Peyer's patch (tissue), 4 donors: ENCODE data around the gene AGFG1. TPM values are rescaled to one million over a fixed set of nuclear protein-coding genes. Genes with fewer than 3 reads are reported as not detected.

Experiments
- DNase-seq, 3 donors: peaks; one replicate each; pipeline ENCODE4 v3.0.0-alpha.2; 2017 to 2019
- H3K27ac ChIP-seq, 4 donors: fragments of 200-600 bp; sonication (generic); one replicate each; pipeline ENCODE4 v1.5.1; 2016 to 2019
- H3K27me3 ChIP-seq, 2 donors: fragments of 200-600 bp; sonication (generic); one replicate each; pipeline ENCODE4 v1.5.1; 2019
- H3K36me3 ChIP-seq, 3 donors: fragments of 200-600 bp; sonication (generic); one replicate each; pipeline ENCODE4 v1.5.1; 2016 to 2019
- H3K4me1 ChIP-seq, 4 donors: fragments of 200-600 bp; sonication (generic); one replicate each; pipeline ENCODE4 v1.5.1; 2016 to 2019
- H3K4me3 ChIP-seq, 4 donors: fragments of 200-600 bp; sonication (generic); 1 replicate in 3 of 4; 2 replicates in 1 of 4; pipeline ENCODE4 v1.5.1; 2016 to 2019; ENCODE audit warnings: mild to moderate bottlenecking in 1 of 4
- H3K9me3 ChIP-seq, 4 donors: fragments of 200-600 bp; sonication (generic); one replicate each; pipeline ENCODE4 v1.5.1; 2016 to 2019; ENCODE audit warnings: mild to moderate bottlenecking in 1 of 4
- POLR2A ChIP-seq, 2 donors: fragments of 450-650 bp; IDR thresholded peaks; one replicate each; pipeline ENCODE4 v1.5.1; 2017; ENCODE audit warnings: antibody characterized with exemption in 2 of 2, mild to moderate bottlenecking in 2 of 2, moderate library complexity in 2 of 2
- total RNA-seq, 4 donors: library from RNA; depleted of rRNA; stranded (reverse); fragments of >200 nt; gene quantifications; one replicate each; pipeline ENCODE4 v1.1.0, GENCODE V29; 2016
- TF ChIP-seq, protein P1 (sequence below), 6 experiments: fragments of 450-650 bp in 4 of 6; fragments of 200-600 bp in 2 of 6; sonication (generic) in 1 of 6; IDR thresholded peaks; one replicate each; pipeline ENCODE4 v1.5.1; 2017 to 2019; ENCODE audit warnings: antibody characterized with exemption in 6 of 6, mild to moderate bottlenecking in 3 of 6, moderate library complexity in 1 of 6

Gene AGFG1
- total RNA-seq, 4 donors from 2014 or later, result 24.8 to 68.1 (median 62.6) TPM

- no peaks in the 10 kb centered on the region for H3K4me1 ChIP-seq
- H3K36me3 ChIP-seq, result no peaks in the 10 kb centered on the region
- TF ChIP-seq POLR2A (IDR thresholded peaks at IDR 0.05), result no peak
- TF ChIP-seq, protein P1, sequence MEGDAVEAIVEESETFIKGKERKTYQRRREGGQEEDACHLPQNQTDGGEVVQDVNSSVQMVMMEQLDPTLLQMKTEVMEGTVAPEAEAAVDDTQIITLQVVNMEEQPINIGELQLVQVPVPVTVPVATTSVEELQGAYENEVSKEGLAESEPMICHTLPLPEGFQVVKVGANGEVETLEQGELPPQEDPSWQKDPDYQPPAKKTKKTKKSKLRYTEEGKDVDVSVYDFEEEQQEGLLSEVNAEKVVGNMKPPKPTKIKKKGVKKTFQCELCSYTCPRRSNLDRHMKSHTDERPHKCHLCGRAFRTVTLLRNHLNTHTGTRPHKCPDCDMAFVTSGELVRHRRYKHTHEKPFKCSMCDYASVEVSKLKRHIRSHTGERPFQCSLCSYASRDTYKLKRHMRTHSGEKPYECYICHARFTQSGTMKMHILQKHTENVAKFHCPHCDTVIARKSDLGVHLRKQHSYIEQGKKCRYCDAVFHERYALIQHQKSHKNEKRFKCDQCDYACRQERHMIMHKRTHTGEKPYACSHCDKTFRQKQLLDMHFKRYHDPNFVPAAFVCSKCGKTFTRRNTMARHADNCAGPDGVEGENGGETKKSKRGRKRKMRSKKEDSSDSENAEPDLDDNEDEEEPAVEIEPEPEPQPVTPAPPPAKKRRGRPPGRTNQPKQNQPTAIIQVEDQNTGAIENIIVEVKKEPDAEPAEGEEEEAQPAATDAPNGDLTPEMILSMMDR (IDR thresholded peaks at IDR 0.05), result no peak
- no peaks in the 10 kb centered on the region for H3K27me3 ChIP-seq
- no peaks in the 10 kb centered on the region for H3K9me3 ChIP-seq
- H3K27ac ChIP-seq, result no peak overlapping the region
- DNase-seq, result no peak
- no peak overlapping the region for H3K4me3 ChIP-seq
Observed at GRCh38 chr2:227602358-227602757, 130.4 kb downstream of the AGFG1 start.

DNA sequence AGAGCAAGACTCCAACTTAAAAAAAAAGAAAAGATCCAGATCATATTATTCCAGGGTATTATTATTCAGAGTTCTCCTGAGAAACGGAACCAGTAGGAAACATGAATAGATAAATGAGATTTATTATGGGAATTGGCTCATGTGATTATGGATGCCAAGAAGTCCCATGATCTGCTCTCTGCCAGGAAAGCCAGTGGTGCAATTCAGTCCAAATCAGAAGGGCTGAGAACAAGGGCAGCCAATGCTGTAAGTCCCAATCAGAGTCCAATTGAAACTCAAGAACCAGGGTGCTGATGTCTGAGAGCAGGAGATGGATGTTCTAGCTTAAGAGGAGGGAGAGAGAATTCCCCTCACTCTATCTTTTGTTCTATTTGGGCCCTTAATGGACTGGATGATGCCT lies 134.5 kb downstream of the AGFG1 start:
- Histone ChIP-seq H3K27me3 (no peaks in the 10 kb centered on the region), H3K4me3 (no peak overlapping the region), H3K9me3 (no peaks in the 10 kb centered on the region), H3K4me1 (no peaks in the 10 kb centered on the region), H3K36me3 (no peaks in the 10 kb centered on the region), H3K27ac (no peak overlapping the region)
- no peak for DNase-seq
- TF ChIP-seq, protein P1 (IDR thresholded peaks at IDR 0.05), result no peak
- no peak for TF ChIP-seq POLR2A (IDR thresholded peaks at IDR 0.05)

GRCh38 chr2:227607941-227608340 lies 136.0 kb downstream of the AGFG1 start:
- no peak for DNase-seq
- Histone ChIP-seq H3K4me3 (no peak overlapping the region), H3K9me3 (no peaks in the 10 kb centered on the region), H3K27ac (no peak overlapping the region), H3K36me3 (no peaks in the 10 kb centered on the region), H3K27me3 (no peaks in the 10 kb centered on the region), H3K4me1 (no peaks in the 10 kb centered on the region)
- TF ChIP-seq, protein P1 (IDR thresholded peaks at IDR 0.05), result no peak
- no peak for TF ChIP-seq POLR2A (IDR thresholded peaks at IDR 0.05)

DNA sequence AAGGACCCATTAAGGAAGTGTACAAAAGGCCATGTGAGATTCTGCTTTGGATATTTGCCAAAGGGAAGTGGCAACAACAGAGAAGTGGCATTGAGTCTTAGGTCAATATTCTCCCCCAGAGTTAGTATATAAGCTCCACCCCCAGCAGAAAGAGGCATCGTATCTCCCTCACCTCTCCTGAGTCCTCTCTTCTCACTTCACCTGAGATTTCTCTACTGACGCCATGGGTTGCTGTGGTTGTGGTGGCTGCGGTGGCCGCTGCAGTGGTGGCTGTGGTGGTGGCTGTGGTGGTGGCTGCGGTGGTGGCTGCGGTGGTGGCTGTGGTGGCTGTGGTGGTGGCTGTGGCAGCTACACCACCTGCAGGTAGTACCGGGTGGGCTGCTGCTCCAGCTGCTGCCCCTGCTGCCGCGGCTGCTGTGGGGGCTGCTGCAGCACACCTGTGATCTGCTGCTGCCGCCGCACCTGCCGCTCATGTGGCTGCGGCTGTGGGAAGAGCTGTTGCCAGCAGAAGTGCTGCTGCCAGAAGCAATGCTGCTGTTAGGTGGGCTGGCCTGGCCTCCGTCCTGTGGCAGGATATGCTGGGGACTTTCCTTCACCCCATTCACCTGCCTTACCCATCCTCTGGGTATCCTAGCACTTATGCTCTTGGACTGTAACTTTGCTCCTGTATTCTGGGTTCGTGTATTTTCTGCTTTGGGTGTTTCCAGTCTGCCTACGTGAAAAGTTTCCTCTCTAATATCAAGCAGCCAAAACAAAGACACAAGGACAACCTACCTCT lies 136.8 kb downstream of the AGFG1 start:
- no peak overlapping the region for H3K27ac ChIP-seq
- DNase-seq, result no peak
- no peak for TF ChIP-seq POLR2A (IDR thresholded peaks at IDR 0.05)
- TF ChIP-seq, protein P1 (IDR thresholded peaks at IDR 0.05), result no peak

DNA sequence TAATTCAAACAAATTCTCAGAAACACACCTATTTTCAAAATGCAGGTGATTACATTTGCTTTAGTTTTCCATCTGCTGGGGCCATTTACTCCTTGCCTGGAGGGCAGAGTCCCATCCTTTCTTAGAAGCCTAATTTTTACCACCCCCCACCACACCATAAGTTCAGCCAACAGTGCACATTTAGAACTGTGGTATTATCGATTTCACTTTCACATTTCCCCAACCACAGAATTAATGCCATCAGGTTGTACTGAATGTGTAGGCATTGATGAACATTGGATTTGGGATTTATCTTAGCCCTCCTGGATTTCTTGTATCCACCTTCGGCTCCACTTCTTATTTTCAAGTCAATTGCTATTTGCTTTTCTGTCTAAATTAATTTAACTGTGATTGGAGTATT lies 138.2 kb downstream of the AGFG1 start:
- H3K9me3 ChIP-seq, result no peaks in the 10 kb centered on the region
- H3K27ac ChIP-seq, result no peak overlapping the region
- no peak overlapping the region for H3K4me3 ChIP-seq
- TF ChIP-seq POLR2A (IDR thresholded peaks at IDR 0.05), result no peak
- TF ChIP-seq, protein P1 (IDR thresholded peaks at IDR 0.05), result no peak
- H3K27me3 ChIP-seq, result no peaks in the 10 kb centered on the region
- H3K36me3 ChIP-seq, result no peaks in the 10 kb centered on the region
- no peak for DNase-seq
- no peaks in the 10 kb centered on the region for H3K4me1 ChIP-seq

More for the DNA sequence above, 136.8 kb downstream of the AGFG1 start:
- Histone ChIP-seq H3K4me3 (no peak overlapping the region), H3K36me3 (no peaks in the 10 kb centered on the region), H3K9me3 (no peaks in the 10 kb centered on the region), H3K4me1 (no peaks in the 10 kb centered on the region), H3K27me3 (no peaks in the 10 kb centered on the region)

Other genes with a start within 250 kb of the AGFG1 start
- gene MFF, start 146.9 kb upstream of the AGFG1 start, total RNA-seq, result 100 to 1,000 TPM in 3 of 4 donors, 10 to 100 TPM in 1; 64.8 to 182 (median 109) TPM
- 100 to 1,000 TPM in 3 of 4 donors, 1 to 10 TPM in 1; 4.1 to 489 (median 221) TPM for gene TM4SF20, start 92.8 kb upstream of the AGFG1 start, total RNA-seq
- gene SCYGR1, start 84.2 kb upstream of the AGFG1 start, total RNA-seq, result not detected
- not detected for gene SCYGR2, start 126.7 kb downstream of the AGFG1 start, total RNA-seq
- gene SCYGR3, start 142.7 kb downstream of the AGFG1 start, total RNA-seq, result not detected
- gene SCYGR4, start 145.3 kb downstream of the AGFG1 start, total RNA-seq, result not detected
- gene SCYGR5, start 194.6 kb downstream of the AGFG1 start, total RNA-seq, result not detected
- gene SLC19A3, start 245.9 kb downstream of the AGFG1 start, total RNA-seq, result 10 to 100 TPM in 3 of 4 donors, 1 to 10 TPM in 1; 5.0 to 40.0 (median 23.1) TPM